DMS53 treated with DMSO at 0.1 percent for 48 hours (cell line): ENCODE measurements around the gene GSG1L.

Experiments
- DNase-seq: peaks from one replicate; lab custom pipeline; 2025; ENCODE audit not compliant: unreplicated experiment; lab: John Stamatoyannopoulos, UW

The GSG1L gene

GRCh38 chr16:28029387-28030002 lies 34.0 kb downstream of the GSG1L start:
- DNase-seq, result no peak

GRCh38 chr16:28027055-28027454 lies 36.5 kb downstream of the GSG1L start:
- DNase-seq, result no peak

- no peak for DNase-seq
Measured at GRCh38 chr16:28025631-28026030, 37.9 kb downstream of the GSG1L start.

GRCh38 chr16:28019218-28019617 lies 44.3 kb downstream of the GSG1L start:
- no peak for DNase-seq

GRCh38 chr16:28014851-28015250 lies 48.7 kb downstream of the GSG1L start:
- DNase-seq, result no peak

GRCh38 chr16:28013878-28014277 lies 49.6 kb downstream of the GSG1L start:
- DNase-seq, result no peak

- no peak for DNase-seq
Measured at GRCh38 chr16:28013392-28013791, 50.1 kb downstream of the GSG1L start.

GRCh38 chr16:28011971-28012445 lies 51.5 kb downstream of the GSG1L start:
- no peak for DNase-seq

- DNase-seq, result no peak
Measured at GRCh38 chr16:28011223-28011622, 52.3 kb downstream of the GSG1L start.

GRCh38 chr16:28010671-28011070 lies 52.8 kb downstream of the GSG1L start:
- no peak for DNase-seq

- DNase-seq, result no peak
Measured at GRCh38 chr16:28009586-28010373, 53.7 kb downstream of the GSG1L start.

GRCh38 chr16:28003923-28004322 lies 59.6 kb downstream of the GSG1L start:
- no peak for DNase-seq

GRCh38 chr16:28003021-28003865 lies 60.3 kb downstream of the GSG1L start:
- DNase-seq, result no peak

- no peak for DNase-seq
Measured at GRCh38 chr16:28001642-28002041, 61.9 kb downstream of the GSG1L start.

GRCh38 chr16:28001184-28001583 lies 62.3 kb downstream of the GSG1L start:
- no peak for DNase-seq

- no peak for DNase-seq
Measured at GRCh38 chr16:28000314-28001169, 63.0 kb downstream of the GSG1L start.

- no peak for DNase-seq
Measured at GRCh38 chr16:27999687-28000086, 63.8 kb downstream of the GSG1L start.

GRCh38 chr16:27995378-27995777 lies 68.1 kb downstream of the GSG1L start:
- no peak for DNase-seq

- no peak for DNase-seq
Measured at GRCh38 chr16:27994686-27995085, 68.8 kb downstream of the GSG1L start.

- DNase-seq, result no peak
Measured at GRCh38 chr16:27993587-27993986, 69.9 kb downstream of the GSG1L start.

GRCh38 chr16:27991876-27992275 lies 71.6 kb downstream of the GSG1L start:
- DNase-seq, result no peak
